ENCODE measurements around the gene MBTPS1.

DNA sequence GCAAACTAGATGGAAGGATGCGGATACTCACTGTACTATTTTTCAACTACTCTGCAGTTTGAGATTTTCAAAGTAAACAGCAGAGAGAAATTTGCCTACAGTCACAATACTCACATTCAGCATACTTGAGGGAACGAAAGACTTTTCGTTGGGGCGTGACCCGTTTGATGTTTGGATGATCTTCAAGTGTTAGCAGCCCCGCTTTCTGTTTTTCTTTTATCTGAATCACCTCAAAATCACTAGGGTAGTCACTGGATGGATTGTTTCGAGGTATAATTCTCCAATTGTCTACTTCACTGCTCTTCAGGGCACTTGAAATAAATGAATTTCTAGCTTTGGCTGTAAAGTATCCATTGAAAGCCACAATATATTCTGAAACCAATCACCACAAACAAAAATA lies 17.8 kb downstream of the MBTPS1 start:
- TF ChIP-seq, protein P1, sequence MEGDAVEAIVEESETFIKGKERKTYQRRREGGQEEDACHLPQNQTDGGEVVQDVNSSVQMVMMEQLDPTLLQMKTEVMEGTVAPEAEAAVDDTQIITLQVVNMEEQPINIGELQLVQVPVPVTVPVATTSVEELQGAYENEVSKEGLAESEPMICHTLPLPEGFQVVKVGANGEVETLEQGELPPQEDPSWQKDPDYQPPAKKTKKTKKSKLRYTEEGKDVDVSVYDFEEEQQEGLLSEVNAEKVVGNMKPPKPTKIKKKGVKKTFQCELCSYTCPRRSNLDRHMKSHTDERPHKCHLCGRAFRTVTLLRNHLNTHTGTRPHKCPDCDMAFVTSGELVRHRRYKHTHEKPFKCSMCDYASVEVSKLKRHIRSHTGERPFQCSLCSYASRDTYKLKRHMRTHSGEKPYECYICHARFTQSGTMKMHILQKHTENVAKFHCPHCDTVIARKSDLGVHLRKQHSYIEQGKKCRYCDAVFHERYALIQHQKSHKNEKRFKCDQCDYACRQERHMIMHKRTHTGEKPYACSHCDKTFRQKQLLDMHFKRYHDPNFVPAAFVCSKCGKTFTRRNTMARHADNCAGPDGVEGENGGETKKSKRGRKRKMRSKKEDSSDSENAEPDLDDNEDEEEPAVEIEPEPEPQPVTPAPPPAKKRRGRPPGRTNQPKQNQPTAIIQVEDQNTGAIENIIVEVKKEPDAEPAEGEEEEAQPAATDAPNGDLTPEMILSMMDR (conservative IDR thresholded peaks at IDR 0.05; ENCODE audit: low read depth, low read length): no peak
- TF ChIP-seq EZH2 (IDR thresholded peaks at IDR 0.05; ENCODE audit: low read length, unreplicated experiment): no peak
- no peak for TF ChIP-seq EZH2phosphoT487 (IDR thresholded peaks at IDR 0.05; ENCODE audit: borderline replicate concordance, low read length)
